Tibial nerve (tissue), 4 donors: Measurements from ENCODE around the gene PSEN2.

Experiments
- EP300 ChIP-seq, 2 donors: sonication (generic); formaldehyde crosslinking; IDR thresholded peaks; one replicate each; pipeline ENCODE4 v1.6.1; 2017; ENCODE audit warnings: antibody characterized with exemption in 2 of 2, mild to moderate bottlenecking in 1 of 2
- POLR2A ChIP-seq, 2 donors: fragments of 450-650 bp; IDR thresholded peaks; one replicate each; pipeline ENCODE4 v1.6.1; 2017; ENCODE audit warnings: antibody characterized with exemption in 2 of 2, mild to moderate bottlenecking in 2 of 2, moderate library complexity in 2 of 2
- TF ChIP-seq, protein P1 (sequence below), 5 experiments: fragments of 200-600 bp in 3 of 5; fragments of 450-650 bp in 2 of 5; sonication (generic) in 3 of 5; IDR thresholded peaks; one replicate each; pipeline ENCODE4 v1.5.1; 2016 to 2019; ENCODE audit warnings: antibody characterized with exemption in 5 of 5, mild to moderate bottlenecking in 3 of 5, moderate library complexity in 2 of 5

DNA sequence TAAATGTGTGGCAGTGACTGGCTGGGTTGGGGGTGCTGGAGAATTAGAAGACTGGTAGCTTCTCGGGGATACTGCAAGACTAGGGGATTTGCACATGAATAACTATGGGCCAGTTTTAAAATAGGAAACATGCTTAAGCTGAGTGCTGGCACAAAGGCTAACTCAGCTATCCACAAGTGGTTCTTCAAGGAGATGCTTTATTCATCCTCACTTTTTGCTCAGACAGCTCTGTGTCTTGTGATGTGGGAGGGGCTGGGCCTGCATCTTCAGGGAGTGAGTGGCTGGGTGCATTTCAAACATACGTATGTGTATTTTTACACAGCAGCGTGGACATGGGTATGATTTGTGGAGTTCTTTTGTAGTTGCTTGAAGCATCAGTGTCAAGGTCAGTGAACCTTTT lies 72.0 kb downstream of the PSEN2 start:
- TF ChIP-seq, protein P1, sequence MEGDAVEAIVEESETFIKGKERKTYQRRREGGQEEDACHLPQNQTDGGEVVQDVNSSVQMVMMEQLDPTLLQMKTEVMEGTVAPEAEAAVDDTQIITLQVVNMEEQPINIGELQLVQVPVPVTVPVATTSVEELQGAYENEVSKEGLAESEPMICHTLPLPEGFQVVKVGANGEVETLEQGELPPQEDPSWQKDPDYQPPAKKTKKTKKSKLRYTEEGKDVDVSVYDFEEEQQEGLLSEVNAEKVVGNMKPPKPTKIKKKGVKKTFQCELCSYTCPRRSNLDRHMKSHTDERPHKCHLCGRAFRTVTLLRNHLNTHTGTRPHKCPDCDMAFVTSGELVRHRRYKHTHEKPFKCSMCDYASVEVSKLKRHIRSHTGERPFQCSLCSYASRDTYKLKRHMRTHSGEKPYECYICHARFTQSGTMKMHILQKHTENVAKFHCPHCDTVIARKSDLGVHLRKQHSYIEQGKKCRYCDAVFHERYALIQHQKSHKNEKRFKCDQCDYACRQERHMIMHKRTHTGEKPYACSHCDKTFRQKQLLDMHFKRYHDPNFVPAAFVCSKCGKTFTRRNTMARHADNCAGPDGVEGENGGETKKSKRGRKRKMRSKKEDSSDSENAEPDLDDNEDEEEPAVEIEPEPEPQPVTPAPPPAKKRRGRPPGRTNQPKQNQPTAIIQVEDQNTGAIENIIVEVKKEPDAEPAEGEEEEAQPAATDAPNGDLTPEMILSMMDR (IDR thresholded peaks at IDR 0.05), result no peak
- TF ChIP-seq EP300 (IDR thresholded peaks at IDR 0.05), result no peak
- no peak for TF ChIP-seq POLR2A (IDR thresholded peaks at IDR 0.05)
